SK-N-SH (cell line): Measurements from ENCODE around the gene SMYD3. TPM values are rescaled to one million over a fixed set of nuclear protein-coding genes. Genes with fewer than 3 reads are reported as not detected.

Experiments
- CTCF ChIA-PET: fragments of 300-600, 350-600 bp; formaldehyde crosslinking; extraction: SDS; loops from one replicate; lab custom pipeline; 2021; lab: Yijun Ruan, JAX
- POLR2A ChIA-PET: fragments of 350-600 bp; sonication (Branson Sonifier 250); formaldehyde crosslinking; extraction: SDS; loops from one replicate; lab custom pipeline; 2020; ENCODE audit warnings: antibody characterized with exemption, inconsistent platforms; lab: Yijun Ruan, JAX
- DNase-seq: peaks from one replicate; pipeline ENCODE4 v3.0.0; 2012
- H2AFZ ChIP-seq: fragments of 200-600 bp; sonication (generic); 2 replicates; pipeline ENCODE4 v1.8.1; 2016; ENCODE audit warnings: antibody characterized with exemption, mild to moderate bottlenecking, low read depth
- H3F3A ChIP-seq: fragments of 200-600 bp; sonication (generic); replicated peaks from 2 replicates; pipeline ENCODE3; 2016; ENCODE audit warnings: antibody characterized with exemption, mild to moderate bottlenecking; ENCODE audit not compliant: insufficient read depth
- H3K27ac ChIP-seq, 2 experiments: fragments of 200-500 bp in 1 of 2; fragments of 200-600 bp in 1 of 2; sonication (Bioruptor generic) in 1 of 2; sonication (generic), shearing (Covaris generic) in 1 of 2; 2 replicates each; pipeline versions ENCODE4 v1.5.1 to v1.6.1; 2014 to 2016; ENCODE audit warnings: low read depth in 2 of 2, inconsistent platforms in 1 of 2, low read length in 1 of 2, mild to moderate bottlenecking in 1 of 2, mixed read lengths in 1 of 2
- H3K27me3 ChIP-seq: fragments of 200-600 bp; sonication (generic), shearing (Covaris generic); 2 replicates; pipeline ENCODE4 v1.6.1; 2016; ENCODE audit warnings: mixed run types; ENCODE audit not compliant: insufficient read depth
- H3K36me3 ChIP-seq, 2 experiments: fragments of 200-500 bp in 1 of 2; fragments of 200-600 bp in 1 of 2; sonication (Bioruptor generic) in 1 of 2; sonication (generic) in 1 of 2; replicated peaks in 1 of 2; 2 replicates each; pipeline versions ENCODE3 to v1.5.1; 2014 to 2016; ENCODE audit warnings: low read length in 1 of 2, mild to moderate bottlenecking in 1 of 2; ENCODE audit not compliant: insufficient read depth in 2 of 2, control insufficient read depth in 1 of 2
- H3K4me1 ChIP-seq, 2 experiments: fragments of 200-500 bp in 1 of 2; fragments of 200-600 bp in 1 of 2; sonication (Bioruptor generic) in 1 of 2; sonication (generic), shearing (Covaris generic) in 1 of 2; 2 replicates each; pipeline versions ENCODE4 v1.5.1 to v1.6.1; 2014 to 2016; ENCODE audit warnings: low read depth in 1 of 2, low read length in 1 of 2, mixed run types in 1 of 2; ENCODE audit not compliant: insufficient read depth in 2 of 2, control insufficient read depth in 1 of 2
- H3K4me2 ChIP-seq: fragments of 200-600 bp; sonication (generic), shearing (Covaris generic); 2 replicates; pipeline ENCODE4 v1.6.1; 2017; ENCODE audit warnings: mixed run types
- H3K4me3 ChIP-seq, 2 experiments: fragments of 200-500 bp in 1 of 2; fragments of 200-600 bp in 1 of 2; sonication (Bioruptor generic) in 1 of 2; sonication (generic), shearing (Covaris generic) in 1 of 2; 2 replicates each; pipeline versions ENCODE4 v1.5.1 to v1.8.1; 2014 to 2016; ENCODE audit warnings: low read depth in 2 of 2, inconsistent platforms in 1 of 2, low read length in 1 of 2, mild to moderate bottlenecking in 1 of 2, mixed read lengths in 1 of 2, moderate library complexity in 1 of 2
- H3K79me2 ChIP-seq: fragments of 200-600 bp; sonication (generic); 2 replicates; pipeline ENCODE4 v1.8.1; 2017; ENCODE audit warnings: mild to moderate bottlenecking; ENCODE audit not compliant: insufficient read depth
- H3K9ac ChIP-seq: fragments of 200-600 bp; sonication (generic); 2 replicates; pipeline ENCODE4 v1.6.1; 2017; ENCODE audit warnings: mixed run types
- H3K9me2 ChIP-seq: fragments of 200-600 bp; sonication (generic); 2 replicates; pipeline ENCODE4 v1.6.1; 2017; ENCODE audit warnings: mixed run types
- H3K9me3 ChIP-seq: fragments of 200-600 bp; sonication (generic); 2 replicates; pipeline ENCODE4 v1.6.1; 2017; ENCODE audit warnings: mixed run types, mild to moderate bottlenecking, moderate library complexity
- H4K20me1 ChIP-seq: fragments of 200-600 bp; sonication (generic); 2 replicates; pipeline ENCODE4 v1.6.1; 2017; ENCODE audit warnings: mild to moderate bottlenecking, mixed run types; ENCODE audit not compliant: insufficient read depth
- CHD2 ChIP-seq: fragments of 150-350 bp; IDR thresholded peaks from 2 replicates; pipeline ENCODE4 v1.6.1; 2018; ENCODE audit warnings: low read length; ENCODE audit not compliant: partially characterized antibody
- ELF1 ChIP-seq: IDR thresholded peaks from 2 replicates; pipeline ENCODE4 v1.4.0; 2012
- EP300 ChIP-seq, 2 experiments: IDR thresholded peaks; 2 replicates each; pipeline versions ENCODE4 v1.4.0 to v1.6.1; 2012; ENCODE audit warnings: borderline replicate concordance in 1 of 2, low read depth in 1 of 2, low read length in 1 of 2
- EZH2phosphoT487 ChIP-seq: fragments of 200-600 bp; sonication (generic); IDR thresholded peaks from 2 replicates; pipeline ENCODE4 v1.6.1; 2017; ENCODE audit warnings: low read depth, mixed run types, mild to moderate bottlenecking, antibody characterized with exemption, moderate library complexity, borderline replicate concordance
- FOSL2 ChIP-seq: IDR thresholded peaks from 2 replicates; pipeline ENCODE4 v1.4.0; 2012; ENCODE audit warnings: low read depth, mild to moderate bottlenecking, moderate library complexity, borderline replicate concordance
- FOXJ3 ChIP-seq: sonication (generic); formaldehyde crosslinking; IDR thresholded peaks from 2 replicates; pipeline ENCODE4 v1.5.1; 2020; ENCODE audit warnings: mild to moderate bottlenecking, missing genetic modification reagents
- FOXM1 ChIP-seq: IDR thresholded peaks from 2 replicates; pipeline ENCODE4 v1.4.0; 2012; ENCODE audit warnings: low read depth, mild to moderate bottlenecking
- GABPA ChIP-seq: IDR thresholded peaks from 2 replicates; pipeline ENCODE4 v1.4.0; 2012; ENCODE audit warnings: low read depth, mild to moderate bottlenecking
- GATA2 ChIP-seq: sonication (generic); formaldehyde crosslinking; IDR thresholded peaks from 2 replicates; pipeline ENCODE4 v1.5.0; 2020; ENCODE audit warnings: mild to moderate bottlenecking, missing genetic modification reagents
- JUND ChIP-seq: IDR thresholded peaks from 2 replicates; pipeline ENCODE4 v1.4.0; 2012
- MEF2A ChIP-seq: IDR thresholded peaks from 2 replicates; pipeline ENCODE4 v1.4.0; 2012; ENCODE audit warnings: low read depth, borderline replicate concordance
- MXI1 ChIP-seq: IDR thresholded peaks from 2 replicates; pipeline ENCODE4 v1.6.1; 2012; ENCODE audit warnings: mild to moderate bottlenecking, low read depth, low read length, improper control_type of control experiment
- NFIC ChIP-seq: IDR thresholded peaks from 2 replicates; pipeline ENCODE4 v1.4.0; 2012; ENCODE audit warnings: borderline replicate concordance
- POLR2AphosphoS5 ChIP-seq: IDR thresholded peaks from 2 replicates; pipeline ENCODE4 v1.6.1; 2012; ENCODE audit warnings: low read depth, low read length
- RAD21 ChIP-seq: IDR thresholded peaks from 2 replicates; pipeline ENCODE4 v1.6.1; 2012; ENCODE audit warnings: mild to moderate bottlenecking, low read length
- RCOR1 ChIP-seq: fragments of 150-350 bp; IDR thresholded peaks from 2 replicates; pipeline ENCODE4 v1.6.1; 2017; ENCODE audit warnings: antibody characterized with exemption, low read length
- RFX5 ChIP-seq: IDR thresholded peaks from 2 replicates; pipeline ENCODE4 v1.6.1; 2012; ENCODE audit warnings: mild to moderate bottlenecking, improper control_type of control experiment, low read length
- RXRA ChIP-seq: IDR thresholded peaks from 2 replicates; pipeline ENCODE4 v1.4.0; 2012; ENCODE audit warnings: low read depth, mild to moderate bottlenecking, borderline replicate concordance
- SMC3 ChIP-seq: IDR thresholded peaks from 2 replicates; pipeline ENCODE4 v1.6.1; 2012; ENCODE audit warnings: low read depth, low read length, improper control_type of control experiment
- TCF12 ChIP-seq: IDR thresholded peaks from 2 replicates; pipeline ENCODE4 v1.4.0; 2012
- TEAD4 ChIP-seq: IDR thresholded peaks from 2 replicates; pipeline ENCODE4 v1.4.0; 2012; ENCODE audit warnings: mild to moderate bottlenecking, borderline replicate concordance; ENCODE audit not compliant: insufficient read depth
- USF1 ChIP-seq: IDR thresholded peaks from 2 replicates; pipeline ENCODE4 v1.4.0; 2012; ENCODE audit warnings: low read depth, borderline replicate concordance
- USF2 ChIP-seq: fragments of 150-350 bp; IDR thresholded peaks from 2 replicates; pipeline ENCODE4 v1.6.1; 2017; ENCODE audit warnings: antibody characterized with exemption, low read length, low read depth, borderline replicate concordance
- YY1 ChIP-seq: IDR thresholded peaks from 2 replicates; pipeline ENCODE4 v1.4.0; 2012; ENCODE audit warnings: low read depth, mild to moderate bottlenecking
- WGBS: methylation state at CpG from one replicate; pipeline ENCODE4 v1.1.6; 2017; ENCODE audit warnings: low lambda C conversion rate; 5-methylcytosine and 5-hydroxymethylcytosine counted together
- polyA plus RNA-seq, 3 experiments: library from polyadenylated mRNA; depleted of rRNA; stranded (reverse); fragments of >200 nt; gene quantifications; 2 replicates each; pipeline ENCODE4 v1.2.3, GENCODE V29; 2012
- TF ChIP-seq, protein P1 (sequence below): fragments of 200-600 bp; sonication (generic); IDR thresholded peaks from 2 replicates; pipeline ENCODE4 v1.6.1; 2017; ENCODE audit warnings: antibody characterized with exemption, mild to moderate bottlenecking, moderate library complexity
- TF ChIP-seq, protein P2 (sequence below): IDR thresholded peaks from 2 replicates; pipeline ENCODE4 v1.4.0; 2012; ENCODE audit warnings: low read depth, borderline replicate concordance
- TF ChIP-seq, protein P3 (sequence below): IDR thresholded peaks from 2 replicates; pipeline ENCODE4; 2012
- TF ChIP-seq, protein P4 (sequence below): IDR thresholded peaks from 2 replicates; pipeline ENCODE4 v1.4.0; 2012; ENCODE audit warnings: low read depth

The SMYD3 gene
- polyA plus RNA-seq, 1 of the 3 experiments (the other 2 are of a cell fraction), result 31.4 TPM

GRCh38 chr1:246002725-246003441 is 504.2 kb downstream of the SMYD3 start:
- Histone ChIP-seq H3K27ac (peak overlapping the region in 1 of 2 experiments; percentile 92; a peak in 2 of 4 replicates), H3K36me3 (no peaks in the 10 kb centered on the region), H3K9me3 (no peaks in the 10 kb centered on the region), H3K4me3 (no peak overlapping the region), H3K4me2 (no peak overlapping the region), H3K9me2 (no peaks in the 10 kb centered on the region), H4K20me1 (no peaks in the 10 kb centered on the region), H3K79me2 (no peaks in the 10 kb centered on the region), H3F3A (peaks cover 14% of the 10 kb centered on the region), H3K4me1 (peaks cover 5 to 24% of the 10 kb centered on the region in 2 experiments; a peak in 3 of 4 replicates), H3K9ac (no peak overlapping the region), H3K27me3 (no peaks in the 10 kb centered on the region), H2AFZ (no peak overlapping the region)
- ChIA-PET CTCF (interaction anchor here (0.7 to 5.6 kb wide), 22 partner anchors 10 to 849 kb away, joined by 3 to 83 read pairs (median 4); partner anchors contain the start of gene KIF26B), POLR2A (no interaction called here)
- WGBS, result 80% methylated on average over 23 of the region's 23 CpGs
- DNase-seq, result peak; percentile 86
- TF ChIP-seq FOXM1, result no peak
- no peak for TF ChIP-seq MEF2A
- no peak for TF ChIP-seq POLR2AphosphoS5
- TF ChIP-seq ELF1, result no peak
- TF ChIP-seq EZH2phosphoT487, result no peak
- TF ChIP-seq RFX5, result no peak
- TF ChIP-seq, protein P1, sequence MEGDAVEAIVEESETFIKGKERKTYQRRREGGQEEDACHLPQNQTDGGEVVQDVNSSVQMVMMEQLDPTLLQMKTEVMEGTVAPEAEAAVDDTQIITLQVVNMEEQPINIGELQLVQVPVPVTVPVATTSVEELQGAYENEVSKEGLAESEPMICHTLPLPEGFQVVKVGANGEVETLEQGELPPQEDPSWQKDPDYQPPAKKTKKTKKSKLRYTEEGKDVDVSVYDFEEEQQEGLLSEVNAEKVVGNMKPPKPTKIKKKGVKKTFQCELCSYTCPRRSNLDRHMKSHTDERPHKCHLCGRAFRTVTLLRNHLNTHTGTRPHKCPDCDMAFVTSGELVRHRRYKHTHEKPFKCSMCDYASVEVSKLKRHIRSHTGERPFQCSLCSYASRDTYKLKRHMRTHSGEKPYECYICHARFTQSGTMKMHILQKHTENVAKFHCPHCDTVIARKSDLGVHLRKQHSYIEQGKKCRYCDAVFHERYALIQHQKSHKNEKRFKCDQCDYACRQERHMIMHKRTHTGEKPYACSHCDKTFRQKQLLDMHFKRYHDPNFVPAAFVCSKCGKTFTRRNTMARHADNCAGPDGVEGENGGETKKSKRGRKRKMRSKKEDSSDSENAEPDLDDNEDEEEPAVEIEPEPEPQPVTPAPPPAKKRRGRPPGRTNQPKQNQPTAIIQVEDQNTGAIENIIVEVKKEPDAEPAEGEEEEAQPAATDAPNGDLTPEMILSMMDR, result peak; percentile 92
- no peak for TF ChIP-seq YY1
- no peak for TF ChIP-seq USF1
- TF ChIP-seq TEAD4, result no peak
- TF ChIP-seq, protein P2, sequence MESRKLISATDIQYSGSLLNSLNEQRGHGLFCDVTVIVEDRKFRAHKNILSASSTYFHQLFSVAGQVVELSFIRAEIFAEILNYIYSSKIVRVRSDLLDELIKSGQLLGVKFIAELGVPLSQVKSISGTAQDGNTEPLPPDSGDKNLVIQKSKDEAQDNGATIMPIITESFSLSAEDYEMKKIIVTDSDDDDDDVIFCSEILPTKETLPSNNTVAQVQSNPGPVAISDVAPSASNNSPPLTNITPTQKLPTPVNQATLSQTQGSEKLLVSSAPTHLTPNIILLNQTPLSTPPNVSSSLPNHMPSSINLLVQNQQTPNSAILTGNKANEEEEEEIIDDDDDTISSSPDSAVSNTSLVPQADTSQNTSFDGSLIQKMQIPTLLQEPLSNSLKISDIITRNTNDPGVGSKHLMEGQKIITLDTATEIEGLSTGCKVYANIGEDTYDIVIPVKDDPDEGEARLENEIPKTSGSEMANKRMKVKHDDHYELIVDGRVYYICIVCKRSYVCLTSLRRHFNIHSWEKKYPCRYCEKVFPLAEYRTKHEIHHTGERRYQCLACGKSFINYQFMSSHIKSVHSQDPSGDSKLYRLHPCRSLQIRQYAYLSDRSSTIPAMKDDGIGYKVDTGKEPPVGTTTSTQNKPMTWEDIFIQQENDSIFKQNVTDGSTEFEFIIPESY, result no peak
- TF ChIP-seq MXI1, result no peak
- peak; percentile 49 for TF ChIP-seq CHD2
- peak; percentile 48; the same call in 1 of the 2 replicates for TF ChIP-seq RCOR1
- TF ChIP-seq FOSL2, result no peak
- TF ChIP-seq FOXJ3, result no peak
- TF ChIP-seq TCF12, result peak; percentile 31; the same call in 1 of the 2 replicates
- TF ChIP-seq JUND, result no peak
- TF ChIP-seq RXRA, result no peak
- 0 out of 2 replicates have a peak, but pooled peaks have one; percentile 24 for TF ChIP-seq GATA2 (CRISPR knock-in tag)
- peak in 1 of 2 experiments; percentile 35; a peak in 1 of 4 replicates for TF ChIP-seq EP300 (IDR thresholded peaks at IDR 0.05; ENCODE audit: borderline replicate concordance in 1 of 2, low read depth in 1 of 2, low read length in 1 of 2)
- TF ChIP-seq, protein P3, sequence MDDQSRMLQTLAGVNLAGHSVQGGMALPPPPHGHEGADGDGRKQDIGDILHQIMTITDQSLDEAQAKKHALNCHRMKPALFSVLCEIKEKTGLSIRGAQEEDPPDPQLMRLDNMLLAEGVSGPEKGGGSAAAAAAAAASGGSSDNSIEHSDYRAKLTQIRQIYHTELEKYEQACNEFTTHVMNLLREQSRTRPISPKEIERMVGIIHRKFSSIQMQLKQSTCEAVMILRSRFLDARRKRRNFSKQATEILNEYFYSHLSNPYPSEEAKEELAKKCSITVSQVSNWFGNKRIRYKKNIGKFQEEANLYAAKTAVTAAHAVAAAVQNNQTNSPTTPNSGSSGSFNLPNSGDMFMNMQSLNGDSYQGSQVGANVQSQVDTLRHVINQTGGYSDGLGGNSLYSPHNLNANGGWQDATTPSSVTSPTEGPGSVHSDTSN, result peak; percentile 52; the same call in 1 of the 2 replicates
- TF ChIP-seq SMC3, result peak; percentile 98
- no peak for TF ChIP-seq GABPA
- no peak for TF ChIP-seq NFIC
- peak; percentile 100 for TF ChIP-seq RAD21
- no peak for TF ChIP-seq USF2
- TF ChIP-seq, protein P4, sequence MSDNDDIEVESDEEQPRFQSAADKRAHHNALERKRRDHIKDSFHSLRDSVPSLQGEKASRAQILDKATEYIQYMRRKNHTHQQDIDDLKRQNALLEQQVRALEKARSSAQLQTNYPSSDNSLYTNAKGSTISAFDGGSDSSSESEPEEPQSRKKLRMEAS, result no peak
